Stimulated activated CD8-positive, alpha-beta memory T cell treated with anti-CD3 and anti-CD28 coated beads, Interleukin-7, amount 100 ng/mL, for 4 hours (primary cell): ENCODE results near the gene ADPRH.
"Not testable (repeated sequence)": the region's sequence is repeated elsewhere in the genome, so short reads cannot be mapped to it uniquely, and the experiment has no call there.

Source experiments
- DNase-seq, 2 donors: peaks; one replicate each; pipeline ENCODE4 v3.0.0-alpha.2; 2020; ENCODE audit warnings: low read depth in 2 of 2

The ADPRH gene

GRCh38 chr3:119579366-119580066 lies at the start of gene ADPRH:
TSS of gene ADPRH (plus strand) at chr3:119579492. CDS start at chr3:119582170, 2,678 bp downstream.
- DNase-seq, result peak; percentile 7 to 42

DNA sequence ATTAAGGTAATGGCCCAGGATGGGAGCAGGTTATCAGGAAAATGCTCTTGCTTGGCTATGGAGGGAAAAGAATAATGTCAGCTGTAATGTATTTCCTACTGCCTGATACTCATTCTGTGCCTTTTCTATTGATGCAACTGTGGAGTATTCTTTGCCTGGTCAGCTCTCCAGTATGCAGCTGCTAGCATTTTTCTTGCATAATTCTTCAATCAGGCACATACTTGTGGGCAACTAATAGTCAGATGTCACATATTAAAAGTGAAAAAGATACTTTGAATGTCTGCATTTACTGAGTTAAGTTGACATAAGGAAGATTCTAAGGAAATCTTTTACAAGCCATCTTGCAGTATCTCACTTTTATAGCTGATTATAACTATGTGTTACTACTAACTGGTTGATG lies 49.4 kb upstream of the ADPRH start:
- no peak for DNase-seq

GRCh38 chr3:119530456-119530855 lies 48.8 kb upstream of the ADPRH start:
- no peak for DNase-seq

DNA sequence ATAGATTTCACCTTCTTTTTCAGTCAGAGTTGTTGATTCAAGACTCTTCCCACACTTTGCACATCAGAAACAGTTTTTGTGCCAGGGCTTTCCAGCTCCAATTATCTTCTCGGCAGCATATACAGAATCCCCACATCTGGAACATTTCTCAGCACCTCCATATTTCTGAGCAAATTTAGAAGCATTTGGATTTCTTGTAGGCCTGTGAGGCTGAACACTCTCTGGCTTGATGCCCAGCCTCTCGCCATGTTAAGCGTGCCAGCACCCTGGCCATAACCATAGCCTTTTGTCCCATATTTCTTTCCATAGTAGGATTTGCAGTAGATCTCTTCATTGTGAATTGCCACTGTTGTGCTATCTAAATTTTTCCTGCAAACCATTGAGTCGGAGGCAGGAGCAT lies 48.1 kb upstream of the ADPRH start:
- DNase-seq, result no peak

DNA sequence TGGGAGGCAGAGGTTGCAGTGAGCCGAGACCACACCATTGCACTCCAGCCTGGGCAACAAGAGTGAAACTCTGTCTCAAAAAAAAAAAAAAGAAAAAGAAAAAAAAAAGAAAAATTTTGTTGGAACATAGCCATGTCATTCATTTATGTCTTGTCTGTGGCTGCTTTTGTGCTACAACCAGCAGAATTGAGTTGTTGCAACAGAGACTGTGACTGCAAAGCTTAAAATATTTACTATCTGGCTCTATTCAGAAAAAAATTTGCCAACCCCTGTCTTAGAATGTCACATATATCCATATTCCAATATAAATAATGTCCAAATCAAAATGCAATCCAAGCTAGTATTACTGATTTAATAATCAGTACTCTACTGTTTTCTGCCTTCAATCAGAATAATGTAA lies 45.0 kb upstream of the ADPRH start:
- no peak for DNase-seq

GRCh38 chr3:119536757-119537156 lies 42.5 kb upstream of the ADPRH start:
- no peak for DNase-seq

DNA sequence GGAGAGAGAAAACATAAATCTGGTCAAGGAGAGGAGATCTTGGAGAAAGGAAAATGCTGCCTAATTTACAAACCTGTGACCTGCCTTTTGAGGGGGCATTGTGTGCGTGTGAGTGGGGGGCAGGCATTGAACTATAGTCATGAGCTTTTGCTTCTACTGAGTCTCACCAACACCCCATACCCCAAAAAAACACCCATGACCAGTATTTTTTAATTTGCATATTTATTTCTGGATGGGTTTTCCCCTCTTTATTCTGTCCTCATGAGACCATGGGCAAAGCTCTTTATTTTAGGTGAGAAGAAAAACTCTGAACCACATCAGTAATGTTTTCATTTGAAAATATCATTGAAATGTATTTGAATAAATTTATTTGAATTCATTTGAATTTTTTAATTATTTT lies 40.5 kb upstream of the ADPRH start:
- DNase-seq, result no peak

GRCh38 chr3:119541547-119541946 lies 37.7 kb upstream of the ADPRH start:
- DNase-seq, result no peak

DNA sequence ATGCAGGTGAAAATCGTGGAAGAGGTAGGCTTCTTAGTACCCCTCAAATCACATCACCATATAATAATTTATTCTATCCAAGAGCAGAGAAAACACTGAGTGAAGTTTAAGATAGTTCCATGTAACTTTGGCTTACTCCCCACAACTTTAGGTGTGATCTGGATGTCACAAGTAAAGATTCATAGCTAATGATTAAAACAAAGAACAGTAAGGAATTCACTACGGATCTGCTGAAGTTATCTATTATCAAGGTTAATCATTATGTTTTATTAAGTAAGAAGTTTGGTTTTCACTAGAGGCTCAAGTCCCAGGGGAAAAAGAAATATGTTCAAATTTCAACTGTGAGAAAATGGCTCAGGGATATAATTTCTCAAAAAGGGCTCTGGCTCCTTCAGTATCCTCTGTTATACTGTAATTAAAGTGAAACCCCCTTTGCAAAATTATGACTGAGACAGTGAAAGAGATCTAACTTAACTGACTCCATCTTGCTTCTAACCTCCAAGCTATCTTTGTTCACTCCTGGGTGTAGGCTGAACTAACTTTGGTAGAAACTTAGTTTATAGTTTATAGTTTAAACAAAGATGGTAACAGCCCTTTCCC lies 37.0 kb upstream of the ADPRH start:
- DNase-seq, result no peak

DNA sequence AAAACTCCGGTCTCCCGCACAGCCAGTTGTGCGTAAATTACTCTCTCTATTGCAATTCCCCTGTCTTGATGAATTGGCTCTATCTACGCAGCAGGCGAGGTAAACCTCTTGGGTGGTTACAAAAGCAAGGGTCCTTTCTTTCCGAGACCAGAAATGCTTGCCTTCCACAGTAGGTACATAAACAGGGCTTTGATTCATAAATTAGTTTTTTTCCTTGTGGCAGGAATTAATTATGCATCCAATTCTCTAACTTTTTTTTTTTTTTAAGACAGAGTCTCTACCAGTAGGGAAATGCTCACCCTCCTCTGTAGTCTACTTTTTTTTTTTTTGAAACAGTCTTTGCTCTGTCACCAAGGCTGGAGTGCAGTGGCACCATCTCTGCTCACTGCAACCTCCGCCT lies 36.1 kb upstream of the ADPRH start:
- DNase-seq, result no peak

GRCh38 chr3:119547227-119547626 lies 32.1 kb upstream of the ADPRH start:
- DNase-seq, result no peak

DNA sequence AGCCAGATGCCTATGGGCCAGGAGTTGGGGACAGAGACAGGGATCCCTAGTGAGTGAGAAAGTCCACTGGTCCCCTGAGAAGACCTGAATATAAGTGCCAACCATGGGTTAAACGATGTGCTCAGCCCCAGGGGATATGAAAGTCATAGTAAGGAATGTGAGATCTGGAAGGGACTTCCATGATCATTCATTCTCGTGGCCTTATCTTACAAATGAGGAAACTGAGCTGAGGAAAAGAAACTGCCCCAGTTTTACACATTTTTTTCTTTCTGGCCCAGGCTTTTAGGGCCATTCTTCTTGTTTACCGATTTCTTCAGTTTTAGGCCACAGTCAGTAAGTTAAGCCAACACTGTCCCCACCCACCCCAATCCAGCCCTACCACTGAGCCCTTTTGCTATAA lies 31.0 kb upstream of the ADPRH start:
- no peak for DNase-seq

DNA sequence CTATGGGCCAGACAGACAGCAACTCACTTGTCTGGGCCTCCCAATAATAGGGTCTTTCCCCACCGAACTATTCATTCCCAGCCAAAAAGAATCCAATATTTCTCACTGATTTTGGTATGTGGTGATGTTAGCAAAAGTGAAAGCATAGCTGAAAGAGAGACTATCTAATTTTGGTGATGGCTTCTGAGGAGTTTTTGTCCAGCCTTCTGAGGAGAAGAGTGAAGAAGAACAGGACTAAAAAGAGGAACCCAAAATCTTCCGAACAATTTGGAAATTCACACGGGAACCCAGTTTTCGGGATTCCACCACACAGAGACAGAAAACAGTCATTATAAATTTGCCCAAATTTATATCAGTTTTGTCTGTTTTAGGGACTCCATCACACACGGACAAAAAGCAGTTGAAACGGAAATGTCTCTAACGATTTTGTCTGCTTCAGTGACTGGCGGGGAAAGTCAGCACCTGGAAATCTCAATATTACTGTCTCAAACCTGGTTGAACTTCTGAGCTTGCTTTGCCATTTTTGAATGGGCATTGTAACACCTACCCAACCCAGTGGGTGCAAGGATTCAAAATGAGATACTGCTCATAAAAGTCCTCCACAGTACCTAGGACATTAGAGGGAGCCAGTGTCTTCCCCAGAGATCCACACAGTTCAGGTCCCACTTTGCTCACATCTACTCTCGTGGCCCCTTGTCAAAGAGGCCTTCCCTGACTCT lies 28.9 kb upstream of the ADPRH start:
- no peak for DNase-seq

GRCh38 chr3:119551598-119551997 lies 27.7 kb upstream of the ADPRH start:
- no peak for DNase-seq

- not testable (repeated sequence) for DNase-seq
Measured at GRCh38 chr3:119552928-119553327, 26.4 kb upstream of the ADPRH start.

- DNase-seq, result no peak
Measured at GRCh38 chr3:119553823-119554415, 25.4 kb upstream of the ADPRH start.

- DNase-seq, result no peak
Measured at GRCh38 chr3:119555309-119555735, 24.0 kb upstream of the ADPRH start.

- DNase-seq, result no peak
Measured at GRCh38 chr3:119555929-119556328, 23.4 kb upstream of the ADPRH start.

DNA sequence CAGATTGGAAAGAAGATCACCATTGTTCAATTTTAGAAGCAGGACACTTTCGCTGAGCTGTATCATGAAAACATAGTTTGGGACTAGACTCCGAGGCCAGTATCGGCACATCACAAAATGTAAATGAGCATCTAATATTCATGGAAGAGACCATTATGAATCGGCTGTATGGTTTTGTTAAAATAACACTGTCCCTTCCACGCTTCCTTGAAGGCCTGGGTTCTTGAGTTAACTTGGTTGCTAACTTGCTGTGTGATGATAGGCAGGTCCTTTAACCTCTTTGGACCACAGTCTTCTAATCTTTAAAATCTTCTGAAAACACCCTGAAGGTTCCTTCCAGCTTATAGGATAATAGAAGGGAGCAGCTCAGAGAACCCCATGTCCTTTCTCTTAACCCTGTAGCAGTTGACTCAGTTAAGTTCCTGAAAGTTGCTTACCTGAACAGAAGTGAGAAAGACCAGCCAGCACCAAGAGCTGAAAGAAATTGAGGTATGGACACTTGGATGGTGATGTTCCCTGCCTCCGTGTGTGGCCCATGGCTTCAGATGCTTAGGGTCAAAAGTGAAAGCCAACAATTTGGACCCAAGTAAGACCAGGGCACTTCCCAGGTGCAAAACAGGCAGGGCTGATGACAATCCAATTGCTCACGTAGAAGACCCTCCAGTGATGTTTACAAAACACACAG lies 22.0 kb upstream of the ADPRH start:
- DNase-seq, result no peak

DNA sequence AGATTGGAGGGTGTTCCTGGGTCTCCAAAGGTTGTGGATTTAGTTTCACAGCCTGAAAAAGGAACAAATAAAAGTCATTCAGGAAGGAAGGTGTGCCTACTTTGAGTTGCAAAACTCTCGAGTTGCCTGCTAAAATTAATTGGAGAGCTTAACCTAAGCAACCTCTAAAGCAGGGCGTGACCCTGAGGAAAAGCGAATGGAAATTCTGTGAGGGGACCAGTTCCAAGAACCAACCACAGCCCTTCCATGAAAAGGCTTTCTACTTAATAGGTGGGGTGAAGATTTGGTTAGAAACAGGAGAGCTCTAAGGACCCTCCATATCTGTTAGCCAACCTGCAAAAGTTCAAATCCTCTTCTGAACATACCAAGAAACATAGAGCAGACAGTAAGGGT lies 21.4 kb upstream of the ADPRH start:
- DNase-seq, result peak in 1 of 2 donors; percentile 17

- no peak for DNase-seq
Measured at GRCh38 chr3:119558626-119559317, 20.5 kb upstream of the ADPRH start.
